NCI-H128 (cell line): ENCODE measurements around the gene CD8B2.
A peak's percentile ranks its signal among the peaks of the same experiment; 100 is the strongest.
"Not testable (repeated sequence)": the region's sequence is repeated elsewhere in the genome, so short reads cannot be mapped to it uniquely, and the experiment has no call there.

ENCODE experiments used
- DNase-seq: peaks from one replicate; lab custom pipeline; 2025; ENCODE audit not compliant: unreplicated experiment; lab: John Stamatoyannopoulos, UW

The CD8B2 gene

DNA sequence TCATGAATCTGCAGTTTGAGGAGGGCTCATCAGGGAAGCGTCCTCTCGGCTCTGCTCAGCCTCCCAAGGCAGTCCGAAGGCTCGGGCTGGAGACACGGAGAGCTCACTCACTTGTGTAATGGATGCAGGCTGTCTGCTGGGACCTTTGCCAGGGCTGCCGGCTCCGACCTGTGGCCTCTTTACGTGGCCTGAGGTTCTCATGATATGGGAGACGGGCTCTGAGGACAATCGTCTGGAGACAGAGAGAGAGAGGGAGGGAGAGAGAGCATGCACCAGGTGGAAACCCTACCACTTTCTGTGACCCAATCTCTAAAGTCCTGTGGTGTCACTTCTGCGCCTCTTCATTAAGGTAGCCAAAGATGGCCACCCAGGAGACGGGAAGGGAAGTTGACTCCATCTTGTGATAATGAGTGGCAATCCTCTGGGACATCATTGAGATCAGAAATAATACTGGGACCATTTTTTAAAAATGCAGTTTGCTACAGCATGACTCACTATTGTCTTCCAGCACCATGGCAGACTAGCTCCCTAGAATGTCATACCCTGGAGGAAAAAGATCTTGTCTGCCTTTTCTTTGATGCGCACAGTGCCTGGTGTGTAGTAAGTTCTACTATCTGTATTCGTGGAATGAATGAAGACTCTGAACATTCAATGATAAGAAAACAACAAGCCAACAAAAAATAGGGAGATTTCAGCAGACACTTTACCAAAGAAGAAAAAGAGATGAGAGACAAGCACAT lies 60.2 kb downstream of the CD8B2 start:
- no peak for DNase-seq

DNA sequence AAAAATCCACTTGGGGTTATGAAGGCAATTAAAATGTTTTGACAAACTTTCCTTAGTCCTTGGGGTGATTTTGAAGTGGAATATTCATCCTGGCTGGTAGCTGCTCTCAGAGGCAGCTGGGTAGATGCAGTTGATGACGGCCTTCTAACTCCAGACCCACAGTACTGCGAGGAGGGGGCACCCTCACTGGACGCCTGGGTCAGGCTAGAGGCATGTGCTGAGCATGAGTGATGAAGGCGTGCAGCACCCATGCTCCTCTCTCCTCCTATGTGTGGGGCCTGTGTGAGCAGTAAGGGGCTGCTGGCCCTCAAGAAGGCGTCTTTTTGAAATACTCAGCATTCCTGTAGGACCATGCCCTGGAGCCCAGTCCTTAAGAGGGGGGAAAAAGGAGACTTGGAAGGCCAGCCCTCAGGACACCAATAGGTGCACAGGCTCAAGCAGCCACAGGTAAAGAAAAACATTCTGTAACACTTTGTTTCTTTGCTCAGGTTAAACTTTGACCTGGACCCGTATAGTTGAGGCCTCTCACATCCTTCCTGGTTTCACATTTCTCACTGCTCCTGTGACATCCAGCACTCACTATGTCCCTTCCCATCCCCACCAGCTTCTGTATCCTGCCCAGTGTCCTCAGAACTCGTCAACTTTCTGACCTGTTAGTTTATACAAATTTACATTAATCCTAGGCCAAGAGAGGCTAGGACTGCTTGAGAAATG lies 64.4 kb downstream of the CD8B2 start:
- DNase-seq, result no peak

DNA sequence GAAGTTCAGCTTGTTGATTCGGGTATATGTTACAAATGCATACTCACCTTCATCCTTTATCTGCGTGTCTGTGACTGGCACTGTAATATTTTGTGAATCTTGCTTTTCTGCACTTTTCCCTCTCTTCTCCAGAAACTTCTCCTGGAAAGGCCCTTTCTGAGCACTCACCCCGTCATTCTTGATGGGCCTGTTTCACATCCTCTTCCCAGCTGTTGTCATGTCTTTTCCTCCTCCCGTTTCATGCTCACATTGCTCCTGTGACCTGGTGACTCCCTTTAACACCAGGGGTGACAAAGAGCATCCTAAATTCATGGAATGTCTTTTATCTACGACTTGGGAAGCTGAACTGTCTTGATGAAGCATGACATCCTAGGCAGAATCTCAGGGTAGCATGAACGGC lies 65.8 kb downstream of the CD8B2 start:
- no peak for DNase-seq

DNA sequence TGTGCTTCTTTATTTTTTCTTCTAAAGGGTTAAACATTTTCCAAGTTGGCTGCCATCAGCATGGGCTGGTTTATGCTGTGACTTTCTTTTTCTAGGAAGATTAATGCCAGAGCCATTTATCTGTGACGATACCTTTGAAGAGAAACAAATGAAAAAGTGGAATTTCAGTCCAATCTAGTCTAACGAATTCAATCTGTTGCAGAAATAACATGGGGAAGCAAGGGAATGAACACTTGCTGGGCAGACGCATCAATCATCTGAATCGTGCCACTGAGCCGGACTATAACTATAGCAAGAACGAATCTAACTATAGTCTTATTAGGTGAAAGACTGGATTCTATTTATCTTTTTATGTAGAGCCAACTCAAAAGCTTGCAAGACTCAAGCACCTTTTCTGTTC lies 66.2 kb downstream of the CD8B2 start:
- DNase-seq, result no peak

DNA sequence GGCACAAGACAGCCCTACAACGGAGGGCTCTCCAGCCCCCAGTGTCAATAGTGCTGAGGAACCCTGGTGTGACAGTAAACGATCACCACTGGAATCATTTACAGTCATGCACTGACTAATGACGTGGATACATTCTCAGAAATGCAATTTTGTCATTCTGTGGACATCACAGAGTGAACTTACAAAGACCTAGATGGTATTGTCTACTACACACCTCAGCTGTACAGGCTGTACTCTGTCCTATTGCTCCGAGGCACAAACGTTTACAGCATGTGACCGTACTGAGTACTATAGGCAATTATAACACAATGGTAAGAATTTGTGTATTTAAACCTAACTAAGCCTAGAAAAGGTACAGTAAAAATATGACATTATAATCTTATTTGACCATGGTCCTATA lies 67.2 kb downstream of the CD8B2 start:
- no peak for DNase-seq

DNA sequence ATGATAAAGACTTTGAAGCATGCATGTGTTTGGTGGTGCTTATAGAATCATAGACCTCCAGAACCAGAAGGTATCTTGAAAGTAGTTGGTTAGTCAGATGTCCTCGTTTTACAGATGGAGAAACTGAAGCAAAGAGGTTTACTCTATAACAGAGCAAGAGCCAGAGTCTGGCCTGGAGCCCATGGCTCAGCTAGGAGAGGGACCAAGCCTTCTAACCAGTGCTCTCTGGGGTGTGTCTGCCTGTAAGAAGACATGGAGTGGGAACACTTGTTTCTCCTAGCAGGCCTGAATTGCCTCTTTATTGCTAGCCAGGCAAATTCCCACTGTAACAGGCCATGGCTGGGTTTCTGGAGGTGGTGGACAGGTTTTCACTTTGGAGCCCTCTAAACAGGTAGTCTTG lies 67.9 kb downstream of the CD8B2 start:
- DNase-seq, result no peak

DNA sequence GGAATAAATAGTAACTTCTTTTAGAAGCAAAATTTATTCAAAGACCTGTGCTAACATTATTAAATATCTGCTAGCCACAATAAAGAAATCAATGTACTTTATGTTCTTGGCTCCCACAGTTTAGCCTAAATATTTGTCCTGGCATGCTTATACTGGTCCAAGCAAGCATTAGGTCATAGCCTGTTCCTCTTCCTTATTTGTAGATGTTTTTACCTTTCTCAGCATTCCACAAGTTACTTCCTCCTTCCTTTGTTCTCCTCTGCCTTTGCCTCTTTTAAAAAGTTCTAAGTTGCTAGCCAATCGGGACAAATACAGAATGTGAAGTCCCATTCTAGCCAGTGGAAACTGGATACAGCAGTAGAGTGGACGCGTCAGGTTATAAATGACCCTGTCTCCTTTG lies 72.6 kb downstream of the CD8B2 start:
- DNase-seq, result not testable (repeated sequence)

DNA sequence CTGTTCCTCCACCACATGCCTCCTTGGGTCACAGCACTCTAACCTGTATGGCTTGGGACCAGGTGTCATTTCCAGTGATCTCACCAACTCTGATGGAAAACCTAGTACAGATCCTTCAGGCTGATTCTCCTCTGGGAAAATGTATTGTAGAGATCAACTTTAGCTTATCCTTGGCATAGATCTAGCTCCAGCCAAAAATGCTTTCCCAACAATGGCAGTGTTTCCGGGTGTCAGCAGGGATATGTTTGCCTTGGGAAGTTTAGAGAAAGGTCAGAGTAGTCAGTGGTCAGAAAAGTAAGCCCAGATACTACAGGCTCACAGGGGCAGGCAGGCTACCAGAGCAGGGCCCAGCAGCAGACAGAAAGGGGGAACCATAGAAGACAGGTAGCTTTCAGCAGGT lies 73.6 kb downstream of the CD8B2 start:
- DNase-seq, result no peak

DNA sequence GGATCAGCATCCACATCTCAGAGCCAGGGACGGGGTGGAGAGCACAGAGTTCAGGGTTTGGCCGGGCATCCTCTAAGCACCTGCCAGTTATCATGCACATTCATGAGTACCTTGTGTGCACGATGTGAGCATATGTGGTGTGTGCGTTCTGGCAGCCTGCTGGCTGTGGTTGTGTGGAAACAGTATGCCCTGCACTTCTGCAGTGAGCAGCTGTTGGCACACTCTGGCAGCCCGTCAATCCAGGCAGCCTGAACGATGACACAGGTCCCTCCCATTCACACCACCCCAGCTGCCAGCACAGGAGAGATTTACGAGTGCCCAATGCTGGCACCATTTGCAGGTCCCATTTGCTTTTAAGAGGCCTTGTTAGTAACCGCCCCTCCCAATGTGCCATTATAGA lies 74.2 kb downstream of the CD8B2 start:
- peak; percentile 35 for DNase-seq

DNA sequence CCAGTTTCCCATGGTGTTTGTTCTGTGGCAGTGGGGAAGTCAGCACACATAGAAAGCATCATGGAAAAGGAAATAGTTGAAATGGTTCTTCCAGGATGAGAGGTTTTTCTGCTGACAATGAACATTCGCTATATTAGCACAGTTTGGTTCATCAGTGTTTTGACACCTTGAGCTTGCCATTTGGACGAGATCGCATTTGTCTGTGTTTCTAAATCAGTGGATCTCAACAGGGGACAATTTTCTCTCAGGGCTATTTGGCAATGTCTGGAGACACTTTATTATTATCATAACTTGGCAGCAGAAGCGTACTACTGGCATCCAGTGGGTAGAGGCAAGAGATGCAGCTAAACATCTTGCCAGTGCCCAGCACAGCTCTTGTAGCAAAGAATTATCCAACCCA lies 74.6 kb downstream of the CD8B2 start:
- no peak for DNase-seq

DNA sequence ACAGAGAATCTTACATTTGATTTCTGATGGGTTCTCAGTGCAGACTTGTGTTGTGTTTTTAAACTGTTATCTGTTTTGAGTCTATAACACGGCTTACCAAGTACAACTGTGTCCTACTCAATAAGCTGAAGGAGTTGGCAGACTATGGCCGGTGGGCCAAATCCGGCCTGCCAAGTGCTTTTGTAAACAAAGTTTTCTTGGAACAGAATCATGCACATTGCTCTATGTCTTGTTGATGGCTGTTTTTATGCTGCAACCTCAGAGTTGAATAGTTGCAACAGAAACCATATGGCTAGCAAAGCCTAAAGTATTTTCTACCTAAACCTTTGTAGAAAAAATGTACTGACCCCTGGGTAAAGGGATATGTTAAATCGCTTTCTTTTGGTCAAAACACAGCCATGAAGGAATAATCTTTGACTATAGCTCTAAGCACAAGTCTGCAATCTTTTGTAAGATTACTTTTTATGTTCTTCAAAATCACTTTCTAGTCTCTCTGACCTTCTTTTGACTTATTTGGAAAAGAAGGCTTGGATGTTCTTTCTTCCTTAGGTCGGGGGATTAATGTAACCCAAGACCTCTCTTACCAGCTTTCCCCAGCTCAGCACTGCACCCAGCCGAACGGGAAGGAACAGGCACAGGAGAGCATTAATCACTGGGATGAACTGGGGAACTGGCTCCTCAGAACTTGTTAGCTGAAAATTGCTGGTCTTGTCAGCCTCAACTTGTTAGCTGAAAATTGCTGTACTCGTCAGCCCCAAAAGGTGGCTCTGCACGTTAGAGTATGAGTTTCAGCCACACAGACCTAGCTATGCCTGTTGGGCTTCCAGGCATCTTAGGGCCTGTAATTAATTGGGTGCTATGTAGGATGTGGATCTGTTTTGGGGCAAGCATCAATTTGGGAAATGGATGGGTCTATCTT lies 75.4 kb downstream of the CD8B2 start:
- DNase-seq, result no peak

DNA sequence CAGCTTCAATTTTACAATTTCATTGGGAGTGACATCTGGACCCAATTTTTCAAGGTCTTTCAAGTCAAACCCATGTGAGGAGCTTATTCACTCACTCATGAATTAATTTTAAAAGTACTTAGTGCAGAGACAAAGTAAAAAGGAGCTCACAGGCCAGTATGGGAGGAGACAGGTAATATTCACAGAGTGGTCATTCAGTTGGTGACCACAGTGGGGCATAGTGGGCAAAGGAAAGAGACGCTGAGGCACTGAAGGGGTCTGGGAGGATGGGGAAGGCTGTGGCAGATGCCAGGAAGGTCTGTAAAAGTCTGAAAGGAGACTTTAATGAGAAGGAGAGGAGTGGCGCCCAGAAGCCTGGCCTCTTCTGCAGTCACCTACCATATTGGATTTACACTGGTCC lies 76.0 kb downstream of the CD8B2 start:
- DNase-seq, result no peak

DNA sequence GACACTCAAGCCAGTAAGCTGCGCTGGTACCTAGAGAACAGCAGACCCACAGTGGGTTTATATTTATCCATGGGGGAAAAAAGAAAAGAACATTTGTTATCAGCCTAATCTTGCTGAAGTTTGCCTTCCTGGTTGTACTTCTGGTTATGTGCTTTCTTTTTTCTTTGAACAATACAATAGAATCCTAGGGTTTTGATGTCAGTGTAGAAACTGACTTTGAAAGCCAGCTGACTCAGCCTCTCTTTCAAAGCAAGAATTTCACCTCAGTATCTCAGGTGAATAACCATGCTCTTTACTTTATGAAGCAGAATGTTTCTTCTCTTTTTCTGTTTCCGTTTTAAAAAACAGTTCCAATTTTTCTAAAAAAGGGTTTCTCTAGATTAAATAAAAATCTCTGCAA lies 78.4 kb downstream of the CD8B2 start:
- DNase-seq, result no peak

DNA sequence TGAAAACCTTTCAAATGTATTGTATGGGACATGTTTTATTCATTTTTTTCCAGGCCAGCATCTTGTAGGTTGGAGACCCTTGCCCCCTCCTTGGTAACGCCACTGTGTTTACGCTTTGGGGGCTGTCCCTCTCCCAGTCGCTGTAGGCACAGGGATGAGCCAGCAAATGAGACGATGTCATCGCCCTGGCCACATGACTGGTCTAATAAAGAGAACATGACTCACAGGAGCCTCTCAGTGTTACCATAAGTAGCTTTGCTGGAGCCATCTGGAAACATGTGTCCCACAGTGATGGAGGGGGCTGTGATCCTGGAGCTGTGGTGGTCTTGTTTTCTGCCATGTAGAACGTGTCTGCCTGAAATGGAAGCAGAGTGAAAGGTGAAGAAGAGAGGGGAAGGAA lies 78.9 kb downstream of the CD8B2 start:
- DNase-seq, result no peak

DNA sequence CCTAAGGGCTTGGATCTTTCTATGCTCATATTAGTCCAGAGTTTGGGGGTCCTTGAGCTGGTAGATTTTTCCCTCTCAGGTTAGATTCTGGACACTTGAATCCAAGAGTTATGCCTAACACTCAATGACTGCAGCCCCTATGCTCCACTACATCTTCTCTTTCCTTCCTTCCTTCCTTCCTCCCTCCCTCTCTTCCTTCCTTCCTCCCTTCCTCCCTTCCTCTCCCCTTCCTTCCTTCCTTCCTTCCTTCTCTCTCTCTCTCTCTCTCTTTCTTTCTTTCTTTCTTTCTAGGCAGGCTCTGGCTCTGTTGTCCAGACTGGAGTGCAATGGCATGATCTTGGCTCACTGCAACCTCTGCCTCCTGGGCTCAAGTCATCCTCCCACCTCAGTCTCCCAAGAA lies 79.3 kb downstream of the CD8B2 start:
- DNase-seq, result not testable (repeated sequence)

DNA sequence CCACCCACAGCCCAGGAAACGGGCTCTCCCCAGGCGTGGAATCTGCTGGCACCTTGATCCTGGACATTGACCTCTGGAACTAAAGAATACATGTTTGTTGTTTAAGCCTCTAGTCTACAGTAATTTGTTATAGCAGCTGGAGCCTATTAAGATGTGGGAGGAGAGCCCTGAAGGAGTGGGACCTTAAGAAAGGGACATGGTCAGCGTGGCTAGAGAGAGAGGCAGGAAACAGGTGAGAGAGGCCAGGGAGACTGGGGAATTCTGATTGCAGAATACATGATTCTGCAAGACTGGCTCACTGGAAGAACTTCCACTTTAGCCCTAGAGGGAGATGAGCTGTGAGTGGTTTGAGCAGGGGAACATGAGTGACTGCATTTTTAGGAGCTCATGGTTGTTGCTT lies 83.2 kb downstream of the CD8B2 start:
- no peak for DNase-seq
